ENCODE data around the gene SYNDIG1. TPM values are rescaled to one million over a fixed set of nuclear protein-coding genes. Genes with fewer than 3 reads are reported as not detected.

The SYNDIG1 gene
- total and polyA plus RNA-seq, 2 of the 4 experiments (the other 2 are of a cell fraction) = not detected

- Histone ChIP-seq H3K9me1 (ENCODE audit: insufficient read depth, low read length) (no peaks in the 10 kb centered on the region), H4K20me1 (ENCODE audit: insufficient read depth, low read length) (no peaks in the 10 kb centered on the region), H3K27me3 (ENCODE audit: control insufficient read depth, insufficient read depth, low read length) (peaks cover 10% of the 10 kb centered on the region), H2BK120ac (ENCODE audit: low read depth, low read length) (no peak overlapping the region), H4K8ac (ENCODE audit: low read depth in 2 of 2, low read length in 2 of 2) (no peak overlapping the region), H2AK5ac (ENCODE audit: low read depth, low read length) (no peak overlapping the region), H3K4me2 (ENCODE audit: low read depth, low read length) (no peak overlapping the region), H3K14ac (replicated peaks; ENCODE audit: low read depth, low read length) (no peak overlapping the region), H2BK15ac (ENCODE audit: low read depth, low read length) (no peak overlapping the region), H3K4me3 (ENCODE audit: insufficient read depth, low read depth, low read length) (no peak overlapping the region), H2BK5ac (ENCODE audit: low read depth, low read length, poor library complexity, severe bottlenecking) (no peak overlapping the region), H3K18ac (ENCODE audit: low read depth, low read length) (no peak overlapping the region), H3K79me1 (ENCODE audit: low read depth in 1 of 2, low read length in 2 of 2) (no peaks in the 10 kb centered on the region), H2AFZ (replicated peaks; ENCODE audit: low read length, poor library complexity) (no peak overlapping the region), H3K56ac (ENCODE audit: extremely low read depth, insufficient read depth, low read length) (no peak overlapping the region), H3K9ac (ENCODE audit: low read depth, low read length) (no peak overlapping the region), H3K4ac (ENCODE audit: low read depth, low read length) (no peak overlapping the region), H4K91ac (ENCODE audit: insufficient read depth, low read depth, low read length) (no peak overlapping the region), H2BK20ac (ENCODE audit: low read depth, low read length) (no peak overlapping the region), H2AK9ac (replicated peaks; ENCODE audit: low read depth, low read length, poor library complexity) (no peak overlapping the region), H3K36me3 (ENCODE audit: control insufficient read depth, insufficient read depth, low read length) (no peaks in the 10 kb centered on the region), H4K5ac (ENCODE audit: low read depth, low read length) (no peak overlapping the region), H3K9me3 (ENCODE audit: control insufficient read depth, insufficient read depth, low read length) (no peaks in the 10 kb centered on the region), H3K4me1 (ENCODE audit: control insufficient read depth, insufficient read depth, low read length) (no peaks in the 10 kb centered on the region), H3K23ac (ENCODE audit: low read depth, low read length) (no peak overlapping the region), H3K27ac (ENCODE audit: insufficient read depth, low read length) (no peak overlapping the region)
- dilution Hi-C loops (cut with HindIII; ENCODE audit: low sequenced_read_pairs, unreplicated experiment) (no loop called here), in situ Hi-C loops (cut with MboI; ENCODE audit: low sequenced_read_pairs) (no loop called here), intact Hi-C loops (cut with micrococcal nuclease) (no loop called here)
- ATAC-seq (ENCODE audit: low read depth) (no peak), DNase-seq (no peak)
- WGBS, 2 experiments (ENCODE audit: extremely low coverage in 2 of 2, insufficient read length in 1 of 2) = 47% methylated on average over 4 of the region's 9 CpGs; no CpG with 5 or more reads in 1 of the 2 experiments
- CTCF ChIA-PET = no interaction called here
- BruUV-seq (replicated peaks) = no TSS peak
- POLR2A ChIA-PET (ENCODE audit: unreplicated experiment) = no interaction called here
- TF ChIP-seq, protein P1, sequence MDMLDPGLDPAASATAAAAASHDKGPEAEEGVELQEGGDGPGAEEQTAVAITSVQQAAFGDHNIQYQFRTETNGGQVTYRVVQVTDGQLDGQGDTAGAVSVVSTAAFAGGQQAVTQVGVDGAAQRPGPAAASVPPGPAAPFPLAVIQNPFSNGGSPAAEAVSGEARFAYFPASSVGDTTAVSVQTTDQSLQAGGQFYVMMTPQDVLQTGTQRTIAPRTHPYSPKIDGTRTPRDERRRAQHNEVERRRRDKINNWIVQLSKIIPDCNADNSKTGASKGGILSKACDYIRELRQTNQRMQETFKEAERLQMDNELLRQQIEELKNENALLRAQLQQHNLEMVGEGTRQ (IDR thresholded peaks at IDR 0.05; ENCODE audit: low read depth, low read length) = no peak
- TF ChIP-seq CHD1 (IDR thresholded peaks at IDR 0.05; ENCODE audit: low read depth, low read length) = no peak
- TF ChIP-seq RFX5 (IDR thresholded peaks at IDR 0.05; ENCODE audit: low read depth, low read length) = no peak
- TF ChIP-seq CEBPB (IDR thresholded peaks at IDR 0.05; ENCODE audit: low read depth, low read length) = no peak
- no peak for TF ChIP-seq RAD21 (IDR thresholded peaks at IDR 0.05; ENCODE audit: low read length)
- TF ChIP-seq MAZ (IDR thresholded peaks at IDR 0.05; ENCODE audit: borderline replicate concordance, low read depth, low read length) = no peak
- TF ChIP-seq SMC3 (IDR thresholded peaks at IDR 0.05; ENCODE audit: low read depth, low read length) = no peak
- no peak for TF ChIP-seq CTCF (conservative IDR thresholded peaks at IDR 0.05; ENCODE audit: low read depth, low read length)
These were observed 215.0 kb downstream of the SYNDIG1 start for GRCh38 chr20:24684421-24684871.

Data from IMR-90 (cell line).